Hepatocyte (in vitro differentiated cells): ENCODE results near the gene DAAM2.

Source experiments
- EZH2 ChIP-seq: fragments of 200-600 bp; sonication (generic); IDR thresholded peaks from 2 replicates; pipeline ENCODE4 v1.6.1; 2016; ENCODE audit warnings: antibody characterized with exemption, mild to moderate bottlenecking, borderline replicate concordance
- EZH2phosphoT487 ChIP-seq: fragments of 200-600 bp; sonication (generic); IDR thresholded peaks from one replicate; pipeline ENCODE4 v1.6.1; 2018; ENCODE audit warnings: antibody characterized with exemption, mild to moderate bottlenecking, low read depth, moderate library complexity; ENCODE audit not compliant: unreplicated experiment, severe bottlenecking
- TF ChIP-seq, protein P1 (sequence below): fragments of 200-600 bp; sonication (generic); IDR thresholded peaks from 2 replicates; pipeline ENCODE4 v1.5.1; 2016; ENCODE audit warnings: antibody characterized with exemption, mild to moderate bottlenecking; ENCODE audit not compliant: poor library complexity

DNA sequence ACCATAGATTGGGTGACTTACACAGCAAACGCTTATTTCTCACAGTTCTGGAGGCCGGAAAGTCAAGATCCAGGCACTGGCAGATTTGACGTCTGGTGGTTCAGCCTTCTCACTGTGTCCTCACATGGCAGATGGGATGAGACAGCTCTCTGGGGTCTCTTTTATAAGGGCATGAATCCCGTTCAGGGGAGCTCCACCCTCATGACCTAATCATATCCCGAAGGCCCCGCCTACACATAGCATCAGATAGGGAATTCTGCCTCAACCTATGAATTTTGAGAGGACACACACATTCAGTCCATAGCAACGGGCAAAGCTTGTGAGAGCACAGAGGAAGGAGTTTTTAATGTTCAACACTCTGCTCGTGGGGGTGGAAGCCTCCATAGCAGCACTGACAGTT is 27.5 kb downstream of the DAAM2 start:
- TF ChIP-seq, protein P1, sequence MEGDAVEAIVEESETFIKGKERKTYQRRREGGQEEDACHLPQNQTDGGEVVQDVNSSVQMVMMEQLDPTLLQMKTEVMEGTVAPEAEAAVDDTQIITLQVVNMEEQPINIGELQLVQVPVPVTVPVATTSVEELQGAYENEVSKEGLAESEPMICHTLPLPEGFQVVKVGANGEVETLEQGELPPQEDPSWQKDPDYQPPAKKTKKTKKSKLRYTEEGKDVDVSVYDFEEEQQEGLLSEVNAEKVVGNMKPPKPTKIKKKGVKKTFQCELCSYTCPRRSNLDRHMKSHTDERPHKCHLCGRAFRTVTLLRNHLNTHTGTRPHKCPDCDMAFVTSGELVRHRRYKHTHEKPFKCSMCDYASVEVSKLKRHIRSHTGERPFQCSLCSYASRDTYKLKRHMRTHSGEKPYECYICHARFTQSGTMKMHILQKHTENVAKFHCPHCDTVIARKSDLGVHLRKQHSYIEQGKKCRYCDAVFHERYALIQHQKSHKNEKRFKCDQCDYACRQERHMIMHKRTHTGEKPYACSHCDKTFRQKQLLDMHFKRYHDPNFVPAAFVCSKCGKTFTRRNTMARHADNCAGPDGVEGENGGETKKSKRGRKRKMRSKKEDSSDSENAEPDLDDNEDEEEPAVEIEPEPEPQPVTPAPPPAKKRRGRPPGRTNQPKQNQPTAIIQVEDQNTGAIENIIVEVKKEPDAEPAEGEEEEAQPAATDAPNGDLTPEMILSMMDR = no peak
- TF ChIP-seq EZH2 = no peak
- TF ChIP-seq EZH2phosphoT487 = no peak
